Endothelial cell of umbilical vein (primary cell): ENCODE measurements around the gene ARL8B. TPM values are rescaled to one million over a fixed set of nuclear protein-coding genes. Genes with fewer than 3 reads are reported as not detected.

Experiments
- BruUV-seq: library from RNA; stranded (reverse); fragments of 400-500 nt; replicated peaks from 2 replicates; lab custom pipeline; 2021; lab: Mats Ljungman, UMichigan
- CTCF ChIA-PET: fragments of 300-600, 350-600 bp; sonication (Branson Sonifier 250); formaldehyde crosslinking; loops from one replicate; lab custom pipeline; 2021; ENCODE audit warnings: antibody characterized with exemption, inconsistent platforms; lab: Charles Lee
- POLR2A ChIA-PET: fragments of 300-600, 350-600 bp; sonication (Branson Sonifier 250); formaldehyde crosslinking; loops from one replicate; lab custom pipeline; 2021; ENCODE audit warnings: antibody characterized with exemption, inconsistent platforms; lab: Charles Lee
- DNase-seq: peaks from one replicate; pipeline ENCODE4 v3.0.0-alpha.2; 2011; ENCODE audit warnings: low read depth, low spot score
- FAIRE-seq: peaks from 2 replicates; lab custom pipeline; 2011; peaks lifted over from hg19 to GRCh38; lab: Jason Lieb, UNC
- H2AFZ ChIP-seq: 2 replicates; pipeline ENCODE4 v1.6.0; 2012; ENCODE audit warnings: low read depth, low read length, control low read depth, inconsistent platforms
- H3K27ac ChIP-seq: 2 replicates; pipeline ENCODE4 v1.5.1; 2011; ENCODE audit warnings: low read depth, mild to moderate bottlenecking, control low read depth, low read length, moderate library complexity; ENCODE audit not compliant: insufficient read depth
- H3K27me3 ChIP-seq, 2 experiments: 2 replicates each; pipeline versions ENCODE4 v1.6.0 to v1.6.1; 2011; ENCODE audit warnings: low read length in 2 of 2, mixed read lengths in 1 of 2; ENCODE audit not compliant: control insufficient read depth in 2 of 2, insufficient read depth in 2 of 2
- H3K36me3 ChIP-seq, 2 experiments: 2 replicates in 1 of 2; 3 replicates in 1 of 2; pipeline ENCODE4 v1.5.1; 2011; ENCODE audit warnings: low read length in 2 of 2, mild to moderate bottlenecking in 1 of 2, moderate library complexity in 1 of 2; ENCODE audit not compliant: control insufficient read depth in 2 of 2, insufficient read depth in 2 of 2; ENCODE audit errors: extremely low read depth in 1 of 2
- H3K4me1 ChIP-seq: 3 replicates; pipeline ENCODE4 v1.5.1; 2011; ENCODE audit warnings: mild to moderate bottlenecking, low read length; ENCODE audit not compliant: control insufficient read depth, insufficient read depth; ENCODE audit errors: extremely low read depth
- H3K4me2 ChIP-seq: 2 replicates; pipeline ENCODE4 v1.6.1; 2011; ENCODE audit warnings: low read length, control low read depth, mixed read lengths; ENCODE audit not compliant: insufficient read depth
- H3K4me3 ChIP-seq, 3 experiments: fragments of 200-600 bp in 1 of 3; sonication (generic), shearing (Covaris generic) in 1 of 3; replicated peaks in 1 of 3; 2 replicates each; pipeline ENCODE4 v1.5.1; 2011 to 2016; ENCODE audit warnings: control low read depth in 3 of 3, low read length in 3 of 3, mild to moderate bottlenecking in 2 of 3, inconsistent platforms in 1 of 3, low read depth in 1 of 3, moderate library complexity in 1 of 3; ENCODE audit not compliant: insufficient read depth in 1 of 3
- H3K79me2 ChIP-seq: 2 replicates; pipeline ENCODE4 v1.6.0; 2012; ENCODE audit warnings: low read length, inconsistent platforms; ENCODE audit not compliant: control insufficient read depth, insufficient read depth
- H3K9ac ChIP-seq: replicated peaks from 2 replicates; pipeline ENCODE3; 2011; ENCODE audit warnings: low read length, control low read depth; ENCODE audit not compliant: insufficient read depth; ENCODE audit errors: extremely low read depth
- H3K9me1 ChIP-seq: replicated peaks from 3 replicates; pipeline ENCODE4 v1.6.0; 2011; ENCODE audit warnings: mild to moderate bottlenecking, low read length; ENCODE audit not compliant: control insufficient read depth, insufficient read depth; ENCODE audit errors: extremely low read depth
- H3K9me3 ChIP-seq: replicated peaks from 2 replicates; pipeline ENCODE4 v1.5.1; 2012; ENCODE audit warnings: low read length, inconsistent platforms; ENCODE audit not compliant: control insufficient read depth, insufficient read depth
- H4K20me1 ChIP-seq: replicated peaks from 2 replicates; pipeline ENCODE3; 2011; ENCODE audit warnings: mild to moderate bottlenecking, low read length; ENCODE audit not compliant: control insufficient read depth, insufficient read depth; ENCODE audit errors: extremely low read depth
- CTCF ChIP-seq, 2 donors: IDR thresholded peaks; 1 replicate in 1 of 2; 2 replicates in 1 of 2; pipeline ENCODE4 v1.5.1; 2011; ENCODE audit warnings: low read length in 2 of 2, mild to moderate bottlenecking in 2 of 2, moderate library complexity in 2 of 2, control low read depth in 1 of 2, inconsistent platforms in 1 of 2, low read depth in 1 of 2; ENCODE audit not compliant: insufficient read depth in 1 of 2; ENCODE audit errors: extremely low read depth in 1 of 2
- EZH2 ChIP-seq: IDR thresholded peaks from 2 replicates; pipeline ENCODE4 v1.6.1; 2012; ENCODE audit warnings: borderline replicate concordance, low read depth, mild to moderate bottlenecking, moderate library complexity, low read length, inconsistent platforms; ENCODE audit not compliant: severe bottlenecking
- FOS ChIP-seq: IDR thresholded peaks from 2 replicates; pipeline ENCODE4 v1.6.1; 2011; ENCODE audit warnings: mild to moderate bottlenecking, low read length, moderate library complexity, borderline replicate concordance; ENCODE audit not compliant: insufficient read depth
- GATA2 ChIP-seq: IDR thresholded peaks from 2 replicates; pipeline ENCODE4 v1.7.0; 2011; ENCODE audit warnings: low read depth, mild to moderate bottlenecking, moderate library complexity, mixed read lengths, low read length; ENCODE audit not compliant: insufficient read length, insufficient read depth
- JUN ChIP-seq: IDR thresholded peaks from 2 replicates; pipeline ENCODE4 v1.6.1; 2011; ENCODE audit warnings: borderline replicate concordance, low read depth; ENCODE audit not compliant: insufficient read length, insufficient read depth
- MAX ChIP-seq: IDR thresholded peaks from 2 replicates; pipeline ENCODE4 v1.6.1; 2011; ENCODE audit not compliant: insufficient read depth, insufficient read length
- MYC ChIP-seq: IDR thresholded peaks from one replicate; pipeline ENCODE4 v1.6.1; 2011; ENCODE audit warnings: mild to moderate bottlenecking, low read depth, low read length
- POLR2A ChIP-seq: IDR thresholded peaks from 2 replicates; pipeline ENCODE4 v1.6.1; 2012; ENCODE audit warnings: low read depth, mild to moderate bottlenecking, control low read depth, low read length
- POLR2AphosphoS5 ChIP-seq: IDR thresholded peaks from 2 replicates; pipeline ENCODE4 v1.6.1; 2012; ENCODE audit warnings: low read depth, mild to moderate bottlenecking, control low read depth, low read length, moderate library complexity; ENCODE audit not compliant: insufficient read depth
- dilution Hi-C: fragments of 300-500 bp; cut with MboI; formaldehyde crosslinking; loops from one replicate; pipeline ENCODE4 v1.15.0; 2019; ENCODE audit warnings: low sequenced_read_pairs; ENCODE audit not compliant: extremely low pct_ligation_motif_present
- intact Hi-C: fragments of 100-400 bp; cut with micrococcal nuclease; formaldehyde crosslinking; loops from one replicate; pipeline ENCODE4 v1.10.0; 2022
- polyA plus RNA-seq, 4 experiments: library from polyadenylated mRNA; depleted of rRNA in 3 of 4; stranded (reverse) in 3 of 4; unstranded in 1 of 4; fragments of >200 nt; gene quantifications; 2 replicates each; pipeline versions ENCODE4 v1.2.1 to v1.2.3, GENCODE V29; 2011 to 2012; ENCODE audit warnings: missing spikeins in 1 of 4
- total RNA-seq: library from RNA; stranded (reverse); gene quantifications from 2 replicates; pipeline ENCODE4 v1.2.3, GENCODE V29; 2021

The ARL8B gene
- total and polyA plus RNA-seq, 2 donors (not counting 3 experiments of a cell fraction or from before 2014, with no cell fraction given): 32.1 to 58.2 TPM

GRCh38 chr3:5194801-5195509, 72.9 kb downstream of the ARL8B start:
- H2AFZ ChIP-seq: no peak overlapping the region
- H3K4me3 ChIP-seq: peak overlapping the region in 1 of 3 experiments; percentile 42
- H3K4me1 ChIP-seq: peaks cover 40% of the 10 kb centered on the region
- ChIA-PET POLR2A (no interaction called here), CTCF (interaction anchor here (0.7 to 2.5 kb wide), 8 partner anchors 8 to 484 kb away, joined by 3 to 11 read pairs (median 4); partner anchors contain the start of gene EDEM1)
- no peak overlapping the region for H3K9ac ChIP-seq
- H3K9me3 ChIP-seq: no peaks in the 10 kb centered on the region
- dilution Hi-C loops (no loop called here), intact Hi-C loops (loop anchor here (1.0 to 2.0 kb wide), 2 partner anchors 8 to 72 kb away; partner anchors contain the start of genes ARL8B and EDEM1)
- no peaks in the 10 kb centered on the region for H3K27me3 ChIP-seq
- FAIRE-seq: peak; percentile 81
- peak overlapping the region; percentile 90 for H3K4me2 ChIP-seq
- H3K27ac ChIP-seq: peak overlapping the region; percentile 75
- H3K36me3 ChIP-seq: peaks cover 4 to 6% of the 10 kb centered on the region in 2 experiments
- DNase-seq: peak; percentile 87
- no peaks in the 10 kb centered on the region for H3K9me1 ChIP-seq
- TF ChIP-seq CTCF (IDR thresholded peaks at IDR 0.05; ENCODE audit: extremely low read depth in 1 of 2, insufficient read depth in 1 of 2, low read depth in 1 of 2, low read length in 2 of 2): no peak
- TF ChIP-seq POLR2A: no peak
- TF ChIP-seq EZH2: no peak
- TF ChIP-seq FOS: peak; percentile 88
- TF ChIP-seq GATA2: peak; percentile 97
- peak; percentile 96 for TF ChIP-seq JUN
- no peak for TF ChIP-seq MAX
- TF ChIP-seq MYC: no peak
- TF ChIP-seq POLR2AphosphoS5: peak; percentile 54
- H3K79me2 ChIP-seq: peaks cover 70% of the 10 kb centered on the region
- BruUV-seq: TSS peak; percentile 59
- H4K20me1 ChIP-seq: no peaks in the 10 kb centered on the region
